WTC11 (cell line): Measurements from ENCODE around the gene NLE1.

ENCODE experiments used
- CTCF ChIP-seq: fragments of 200-600 bp; IDR thresholded peaks from 2 replicates; pipeline ENCODE4 v1.8.0; 2022; ENCODE audit warnings: antibody characterized with exemption
- USF1 ChIP-seq: sonication (generic); formaldehyde crosslinking; IDR thresholded peaks from 2 replicates; pipeline ENCODE4 v1.8.0; 2022; ENCODE audit warnings: mild to moderate bottlenecking, missing genetic modification reagents

GRCh38 chr17:35080536-35080935, 61.6 kb downstream of the NLE1 start:
- TF ChIP-seq CTCF (no peak), USF1 (no peak)
